Neuronal stem cell (in vitro differentiated cells): Measurements from ENCODE around the gene CRYBA1.

Experiments used
- DNase-seq: peaks from one replicate; pipeline ENCODE4 v3.0.0-alpha.2; 2013; ENCODE audit warnings: low spot score
- H2AFZ ChIP-seq: one replicate; pipeline ENCODE4 v1.6.1; 2013; ENCODE audit warnings: mild to moderate bottlenecking, low read length, inconsistent platforms
- H2AK5ac ChIP-seq: 2 replicates; pipeline ENCODE4 v1.6.1; 2013; ENCODE audit warnings: low read depth, mild to moderate bottlenecking, inconsistent platforms, low read length, moderate library complexity, mixed read lengths
- H2BK120ac ChIP-seq: 2 replicates; pipeline ENCODE4 v1.6.1; 2013; ENCODE audit warnings: low read depth, mild to moderate bottlenecking, inconsistent platforms, low read length, moderate library complexity, mixed read lengths
- H2BK12ac ChIP-seq: one replicate; pipeline ENCODE4 v1.6.1; 2013; ENCODE audit warnings: low read length, inconsistent platforms
- H2BK15ac ChIP-seq: 2 replicates; pipeline ENCODE4 v1.6.1; 2013; ENCODE audit warnings: mild to moderate bottlenecking, low read length, inconsistent platforms, mixed read lengths
- H2BK5ac ChIP-seq: one replicate; pipeline ENCODE4 v1.6.1; 2013; ENCODE audit warnings: inconsistent platforms, mild to moderate bottlenecking, low read length, moderate library complexity
- H3K14ac ChIP-seq: one replicate; pipeline ENCODE4 v1.6.1; 2013; ENCODE audit warnings: low read length, inconsistent platforms
- H3K18ac ChIP-seq: 2 replicates; pipeline ENCODE4 v1.6.1; 2013; ENCODE audit warnings: low read length, inconsistent platforms
- H3K23ac ChIP-seq: 2 replicates; pipeline ENCODE4 v1.6.1; 2013; ENCODE audit warnings: low read depth, mild to moderate bottlenecking, mixed read lengths, low read length, inconsistent platforms; ENCODE audit not compliant: poor library complexity
- H3K27ac ChIP-seq: replicated peaks from 3 replicates; pipeline ENCODE4 v1.5.1; 2013; ENCODE audit warnings: low read length, inconsistent platforms
- H3K27me3 ChIP-seq, 3 experiments: 2 replicates each; pipeline ENCODE4 v1.6.1; 2013; ENCODE audit warnings: low read length in 3 of 3, mild to moderate bottlenecking in 2 of 3, inconsistent platforms in 1 of 3, low read depth in 1 of 3, mixed read lengths in 1 of 3, moderate library complexity in 1 of 3; ENCODE audit not compliant: control insufficient read depth in 3 of 3, insufficient read depth in 3 of 3
- H3K36me3 ChIP-seq, 2 donors: replicated peaks in 1 of 2; 2 replicates each; pipeline ENCODE4 v1.6.1; 2013; ENCODE audit warnings: low read length in 2 of 2; ENCODE audit not compliant: control insufficient read depth in 2 of 2, insufficient read depth in 2 of 2
- H3K4ac ChIP-seq: 2 replicates; pipeline ENCODE4 v1.6.1; 2013; ENCODE audit warnings: inconsistent platforms, mild to moderate bottlenecking, low read length, moderate library complexity
- H3K4me1 ChIP-seq, 2 donors: 1 replicate in 1 of 2; 2 replicates in 1 of 2; pipeline ENCODE4 v1.6.1; 2013; ENCODE audit warnings: low read length in 2 of 2, low read depth in 1 of 2; ENCODE audit not compliant: control insufficient read depth in 2 of 2, insufficient read depth in 1 of 2
- H3K4me2 ChIP-seq: one replicate; pipeline ENCODE4 v1.6.1; 2013; ENCODE audit warnings: mild to moderate bottlenecking, low read length, inconsistent platforms; ENCODE audit not compliant: insufficient read depth, poor library complexity, severe bottlenecking
- H3K4me3 ChIP-seq, 2 donors: 2 replicates each; pipeline ENCODE4 v1.5.1; 2013; ENCODE audit warnings: low read length in 2 of 2, mild to moderate bottlenecking in 2 of 2, inconsistent platforms in 1 of 2, moderate library complexity in 1 of 2
- H3K79me1 ChIP-seq: one replicate; pipeline ENCODE4 v1.6.1; 2013; ENCODE audit warnings: low read depth, mild to moderate bottlenecking, inconsistent platforms, low read length, moderate library complexity
- H3K9ac ChIP-seq: one replicate; pipeline ENCODE4 v1.6.1; 2013; ENCODE audit warnings: mild to moderate bottlenecking, low read depth, low read length, inconsistent platforms; ENCODE audit not compliant: poor library complexity
- H3K9me3 ChIP-seq, 2 donors: replicated peaks in 1 of 2; 2 replicates each; pipeline versions ENCODE3 to v1.6.1; 2013; ENCODE audit warnings: low read length in 2 of 2, mild to moderate bottlenecking in 2 of 2, inconsistent platforms in 1 of 2, low read depth in 1 of 2, mixed read lengths in 1 of 2, moderate library complexity in 1 of 2; ENCODE audit not compliant: control insufficient read depth in 2 of 2, insufficient read depth in 1 of 2
- H4K8ac ChIP-seq: one replicate; pipeline ENCODE4 v1.6.1; 2013; ENCODE audit warnings: low read depth, mild to moderate bottlenecking, inconsistent platforms, low read length, moderate library complexity
- H4K91ac ChIP-seq: one replicate; pipeline ENCODE4 v1.6.1; 2013; ENCODE audit warnings: low read length, low read depth, mild to moderate bottlenecking, inconsistent platforms; ENCODE audit not compliant: poor library complexity
- WGBS, 2 donors: extraction: QIAGEN DNeasy Blood & Tissue Kit; methylation state at CpG; one replicate each; pipeline ENCODE4 v1.1.7; 2013; ENCODE audit warnings: missing lambda C conversion rate in 2 of 2, mixed read lengths in 1 of 2; ENCODE audit not compliant: insufficient read length in 2 of 2, insufficient replicate concordance in 1 of 2; ENCODE audit errors: extremely low coverage in 2 of 2; 5-methylcytosine and 5-hydroxymethylcytosine counted together

The CRYBA1 gene

DNA sequence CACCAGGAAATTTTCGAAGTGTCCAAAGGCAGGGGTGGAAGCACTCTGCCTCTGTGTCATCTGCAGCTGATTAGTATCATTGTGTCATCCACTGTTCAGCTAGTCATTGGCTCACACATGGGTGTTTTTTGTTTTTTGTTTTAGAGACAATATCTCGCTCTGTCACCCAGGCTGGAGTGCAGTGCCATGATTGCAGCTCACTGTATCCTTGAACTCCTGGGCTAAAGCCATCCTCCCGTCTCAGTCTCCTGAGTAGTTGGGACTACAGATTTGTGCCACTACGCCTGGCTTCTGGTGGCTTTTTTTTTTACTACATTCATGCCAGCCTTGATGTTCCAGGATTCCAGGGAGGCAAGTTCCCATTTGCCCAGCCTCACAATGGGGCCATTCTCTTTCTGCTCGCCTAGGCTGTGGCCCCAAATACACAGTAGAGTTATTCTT is 34.0 kb upstream of the CRYBA1 start:
- Histone ChIP-seq H3K14ac (no peak overlapping the region), H3K9ac (no peak overlapping the region), H4K8ac (no peak overlapping the region), H3K4me1 (peaks cover 11 to 13% of the 10 kb centered on the region in 2 donors), H2BK15ac (no peak overlapping the region), H3K23ac (no peak overlapping the region), H3K18ac (no peak overlapping the region), H3K79me1 (no peaks in the 10 kb centered on the region), H2AFZ (no peak overlapping the region), H2BK5ac (no peak overlapping the region), H3K27me3 (no peaks in the 10 kb centered on the region), H4K91ac (no peak overlapping the region), H2BK12ac (no peak overlapping the region), H3K4me3 (no peak overlapping the region), H3K27ac (no peak overlapping the region), H2AK5ac (no peak overlapping the region), H3K4ac (no peak overlapping the region), H3K4me2 (no peak overlapping the region), H2BK120ac (no peak overlapping the region), H3K36me3 (no peaks in the 10 kb centered on the region), H3K9me3 (no peaks in the 10 kb centered on the region)
- no CpG with 5 or more reads among the region's 5 CpGs for WGBS, 2 donors
- DNase-seq = no peak

DNA sequence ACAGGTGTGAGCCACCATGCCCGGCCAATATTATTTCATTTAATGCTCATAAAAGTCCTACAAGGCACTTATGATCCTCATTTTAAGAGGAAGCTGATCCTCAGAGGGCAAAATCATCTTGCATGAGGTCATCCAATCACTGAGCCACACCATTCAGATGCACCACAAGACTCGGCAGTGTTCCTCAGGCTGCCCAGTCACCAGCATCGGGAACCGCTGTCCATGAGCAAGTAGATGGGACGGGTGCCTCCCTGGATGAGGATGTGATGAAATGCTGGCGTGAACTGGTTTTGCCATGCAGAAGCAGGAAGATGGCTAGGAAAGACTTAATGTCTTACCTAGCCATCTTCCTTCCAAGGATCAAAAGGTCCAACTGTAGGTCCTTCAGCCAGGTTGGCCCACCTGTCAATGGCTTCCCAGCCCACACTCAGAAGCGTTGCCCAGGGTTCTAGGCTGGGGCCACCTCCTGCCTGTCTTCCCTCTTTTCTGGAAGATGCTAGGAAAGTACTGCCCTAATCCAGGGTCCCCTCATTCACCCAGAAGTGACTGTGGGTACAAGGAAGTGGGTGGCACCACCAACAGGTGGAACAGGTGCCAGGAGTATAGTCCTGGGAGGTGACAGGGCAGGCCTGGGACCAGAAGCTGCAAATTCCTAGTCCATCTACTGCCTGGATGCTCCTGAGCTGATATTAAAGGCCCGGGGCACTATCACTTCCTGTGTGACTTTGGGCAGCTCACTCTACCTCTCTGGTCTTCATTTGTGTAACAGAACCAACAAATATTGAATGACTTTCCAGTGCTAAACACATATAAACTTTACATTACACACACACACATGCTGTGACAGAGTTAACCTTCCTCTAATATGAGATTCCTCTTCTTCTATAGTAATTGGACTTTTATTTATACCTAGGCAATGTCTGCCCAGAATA is 32.2 kb upstream of the CRYBA1 start:
- Histone ChIP-seq H2BK5ac (no peak overlapping the region), H2BK120ac (no peak overlapping the region), H2BK12ac (no peak overlapping the region), H3K4me1 (peaks cover 3 to 9% of the 10 kb centered on the region in 2 donors), H3K4me3 (no peak overlapping the region), H3K36me3 (no peaks in the 10 kb centered on the region), H3K14ac (no peak overlapping the region), H3K4me2 (no peak overlapping the region), H3K27me3 (no peaks in the 10 kb centered on the region), H3K27ac (no peak overlapping the region), H3K4ac (no peak overlapping the region), H2AK5ac (no peak overlapping the region), H3K9me3 (no peaks in the 10 kb centered on the region), H3K79me1 (no peaks in the 10 kb centered on the region), H2AFZ (no peak overlapping the region), H4K8ac (no peak overlapping the region), H2BK15ac (no peak overlapping the region), H3K9ac (no peak overlapping the region), H4K91ac (no peak overlapping the region), H3K18ac (no peak overlapping the region), H3K23ac (no peak overlapping the region)
- WGBS, 2 donors = no CpG with 5 or more reads among the region's 8 CpGs
- no peak for DNase-seq

DNA sequence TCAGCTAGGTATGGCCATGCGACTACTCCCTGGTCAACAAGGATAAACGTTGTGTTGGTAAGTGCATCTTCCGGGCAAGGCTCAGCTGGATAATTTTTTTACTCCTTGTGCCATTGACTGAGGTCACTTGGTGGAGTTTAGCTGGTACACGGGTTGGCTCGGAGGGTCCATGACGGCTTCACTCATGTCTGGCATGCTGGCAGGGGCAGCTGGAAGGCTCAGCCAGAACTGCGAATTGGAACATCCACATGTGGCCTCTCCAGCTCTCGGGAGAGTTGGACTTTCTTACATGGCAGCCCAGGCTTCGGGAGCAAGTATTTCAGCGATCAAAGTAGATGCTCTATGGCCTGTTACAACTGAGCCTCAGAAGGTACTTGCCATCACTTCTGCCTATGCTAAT is 31.5 kb upstream of the CRYBA1 start:
- H3K36me3 ChIP-seq = no peaks in the 10 kb centered on the region
- H2AK5ac ChIP-seq = no peak overlapping the region
- no peak overlapping the region for H3K4ac ChIP-seq
- H4K8ac ChIP-seq = no peak overlapping the region
- no peaks in the 10 kb centered on the region for H3K79me1 ChIP-seq
- H4K91ac ChIP-seq = no peak overlapping the region
- H3K14ac ChIP-seq = no peak overlapping the region
- no peaks in the 10 kb centered on the region for H3K9me3 ChIP-seq
- H3K4me2 ChIP-seq = no peak overlapping the region
- H2AFZ ChIP-seq = no peak overlapping the region
- no CpG with 5 or more reads among the region's 10 CpGs for WGBS, 2 donors
- H3K18ac ChIP-seq = peak overlapping the region; percentile 69
- H3K4me3 ChIP-seq = no peak overlapping the region
- no peak overlapping the region for H3K9ac ChIP-seq
- H2BK15ac ChIP-seq = no peak overlapping the region
- H3K27me3 ChIP-seq = no peaks in the 10 kb centered on the region
- H2BK120ac ChIP-seq = no peak overlapping the region
- no peak for DNase-seq
- H3K4me1 ChIP-seq = peaks cover 3 to 9% of the 10 kb centered on the region in 2 donors
- H3K23ac ChIP-seq = no peak overlapping the region
- no peak overlapping the region for H3K27ac ChIP-seq
- H2BK5ac ChIP-seq = no peak overlapping the region
- H2BK12ac ChIP-seq = no peak overlapping the region

DNA sequence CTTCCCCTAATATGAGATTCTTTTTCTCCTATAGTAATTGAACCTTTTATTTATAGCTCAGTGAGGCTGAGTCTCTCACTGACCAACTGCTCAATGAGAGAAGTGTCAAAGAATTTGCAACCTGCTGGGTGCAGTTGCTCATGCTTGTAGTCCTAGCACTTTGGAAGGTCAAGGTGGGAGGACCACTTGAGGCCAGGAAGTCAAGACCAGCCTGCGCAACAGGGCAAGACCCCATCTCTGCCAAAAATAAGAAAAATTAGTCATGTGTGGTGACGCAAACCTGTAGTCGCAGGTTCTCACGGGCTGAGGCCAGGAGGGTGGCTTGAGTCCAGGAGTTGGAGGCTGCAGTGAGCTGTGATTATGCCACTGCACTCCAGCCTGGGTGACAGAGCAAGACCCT is 30.9 kb upstream of the CRYBA1 start:
- peaks cover 3 to 9% of the 10 kb centered on the region in 2 donors for H3K4me1 ChIP-seq
- WGBS, 2 donors = no CpG with 5 or more reads among the region's 4 CpGs
- no peak overlapping the region for H2BK5ac ChIP-seq
- H3K9ac ChIP-seq = no peak overlapping the region
- no peaks in the 10 kb centered on the region for H3K36me3 ChIP-seq
- DNase-seq = no peak
- no peaks in the 10 kb centered on the region for H3K27me3 ChIP-seq
- H4K8ac ChIP-seq = no peak overlapping the region
- no peak overlapping the region for H3K4ac ChIP-seq
- no peak overlapping the region for H2BK15ac ChIP-seq
- no peak overlapping the region for H3K23ac ChIP-seq
- H3K4me3 ChIP-seq = no peak overlapping the region
- H3K9me3 ChIP-seq = no peaks in the 10 kb centered on the region
- no peak overlapping the region for H3K27ac ChIP-seq
- no peak overlapping the region for H3K14ac ChIP-seq
- no peaks in the 10 kb centered on the region for H3K79me1 ChIP-seq
- H2AFZ ChIP-seq = no peak overlapping the region
- no peak overlapping the region for H2AK5ac ChIP-seq
- no peak overlapping the region for H3K4me2 ChIP-seq
- no peak overlapping the region for H2BK12ac ChIP-seq
- no peak overlapping the region for H3K18ac ChIP-seq
- H2BK120ac ChIP-seq = no peak overlapping the region
- no peak overlapping the region for H4K91ac ChIP-seq
